Mesodermal cell (in vitro differentiated cells): ENCODE data around the gene ACTN4.

ENCODE experiments used
- H3K27ac ChIP-seq: 2 replicates; pipeline ENCODE4 v1.7.0; 2013; ENCODE audit warnings: mild to moderate bottlenecking, low read depth, low read length, moderate library complexity; ENCODE audit not compliant: severe bottlenecking
- H3K36me3 ChIP-seq: 2 replicates; pipeline ENCODE4 v1.7.1; 2013; ENCODE audit warnings: mild to moderate bottlenecking, low read length, moderate library complexity; ENCODE audit not compliant: control insufficient read depth, insufficient read depth
- H3K4me1 ChIP-seq: one replicate; pipeline ENCODE4 v1.7.1; 2013; ENCODE audit warnings: mild to moderate bottlenecking, low read length; ENCODE audit not compliant: insufficient read depth, control insufficient read depth, poor library complexity, severe bottlenecking
- H3K4me3 ChIP-seq: 2 replicates; pipeline ENCODE4 v1.7.0; 2013; ENCODE audit warnings: low read length, control low read depth, mild to moderate bottlenecking; ENCODE audit not compliant: insufficient read depth, poor library complexity, severe bottlenecking; ENCODE audit errors: extremely low read depth
- H3K9me3 ChIP-seq: 2 replicates; pipeline ENCODE4 v1.7.1; 2013; ENCODE audit warnings: mild to moderate bottlenecking, low read length, moderate library complexity; ENCODE audit not compliant: control insufficient read depth
- WGBS, 2 experiments: methylation state at CpG; one replicate each; pipeline ENCODE4 v1.1.5; 2013; ENCODE audit warnings: missing lambda C conversion rate in 2 of 2; ENCODE audit not compliant: insufficient coverage in 2 of 2; 5-methylcytosine and 5-hydroxymethylcytosine counted together

The ACTN4 gene

DNA sequence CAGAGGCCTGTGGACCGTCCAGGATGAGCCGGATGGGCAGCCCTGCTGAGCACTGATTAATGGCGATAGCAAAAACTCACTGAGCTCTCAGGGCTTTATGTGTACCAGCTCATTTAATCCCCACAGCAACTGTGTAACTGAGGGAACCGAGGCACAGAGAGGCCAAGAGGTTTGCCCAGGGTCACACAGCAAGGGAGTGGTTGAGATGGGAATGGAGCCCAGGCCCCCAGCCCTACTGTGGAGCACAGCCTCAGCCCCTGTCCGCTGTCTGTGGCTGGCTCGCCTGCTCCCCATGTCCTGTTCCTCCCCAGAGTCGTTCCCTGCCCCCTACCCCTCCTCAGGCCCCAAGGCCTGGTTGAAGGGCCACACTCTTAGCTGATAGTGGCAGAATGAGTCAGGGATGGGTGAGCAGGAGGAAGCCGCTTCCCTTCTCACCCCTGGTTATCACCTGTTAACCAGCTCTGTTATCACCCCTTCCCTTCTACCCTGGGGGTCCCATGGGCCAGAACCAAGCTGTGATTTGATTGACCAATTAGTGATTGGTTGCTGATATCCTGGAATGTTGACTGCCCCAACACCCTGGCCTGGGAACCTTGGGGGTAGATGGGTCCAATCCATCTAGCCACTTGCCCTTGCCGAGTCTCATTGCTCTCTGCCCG lies 75.6 kb downstream of the ACTN4 start:
- Histone ChIP-seq H3K27ac (peak overlapping the region; percentile 88), H3K36me3 (peaks cover 96% of the 10 kb centered on the region), H3K4me3 (no peak overlapping the region), H3K9me3 (no peaks in the 10 kb centered on the region), H3K4me1 (peaks cover 56% of the 10 kb centered on the region)
- 87 to 94% methylated on average over 5 to 6 of the region's 10 CpGs for WGBS, 2 experiments

- peaks cover 58% of the 10 kb centered on the region for H3K4me1 ChIP-seq
- WGBS, 2 experiments = 88 to 90% methylated on average over 9 of the region's 11 CpGs
- H3K36me3 ChIP-seq = peaks cover 94% of the 10 kb centered on the region
- no peaks in the 10 kb centered on the region for H3K9me3 ChIP-seq
- no peak overlapping the region for H3K27ac ChIP-seq
- no peak overlapping the region for H3K4me3 ChIP-seq
Measured at GRCh38 chr19:38723606-38723965, 76.1 kb downstream of the ACTN4 start.

DNA sequence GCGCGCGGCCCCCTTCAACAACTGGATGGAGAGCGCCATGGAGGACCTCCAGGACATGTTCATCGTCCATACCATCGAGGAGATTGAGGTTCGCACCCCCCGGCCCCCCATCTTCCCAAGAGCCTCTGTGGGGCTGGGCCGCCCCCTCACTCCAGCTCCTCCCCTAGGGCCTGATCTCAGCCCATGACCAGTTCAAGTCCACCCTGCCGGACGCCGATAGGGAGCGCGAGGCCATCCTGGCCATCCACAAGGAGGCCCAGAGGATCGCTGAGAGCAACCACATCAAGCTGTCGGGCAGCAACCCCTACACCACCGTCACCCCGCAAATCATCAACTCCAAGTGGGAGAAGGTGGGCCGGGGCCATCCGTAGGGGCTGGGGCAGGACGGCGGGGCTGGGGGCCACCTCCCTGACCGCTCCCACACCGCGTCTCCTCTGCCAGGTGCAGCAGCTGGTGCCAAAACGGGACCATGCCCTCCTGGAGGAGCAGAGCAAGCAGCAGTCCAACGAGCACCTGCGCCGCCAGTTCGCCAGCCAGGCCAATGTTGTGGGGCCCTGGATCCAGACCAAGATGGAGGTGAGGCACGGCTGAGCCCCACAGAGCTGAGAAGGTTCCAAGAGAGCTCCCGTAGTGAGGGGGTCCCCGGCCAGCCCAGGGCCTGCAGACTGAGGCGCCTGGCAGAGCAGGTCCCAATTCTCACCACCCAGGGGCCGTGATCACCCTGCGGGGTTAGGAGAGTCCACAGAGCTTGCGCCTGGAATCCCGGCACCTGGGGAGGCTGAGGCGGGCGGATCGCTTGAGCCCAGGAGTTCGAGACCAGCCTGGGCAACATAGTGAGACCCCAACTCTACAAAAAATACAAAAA lies 76.8 kb downstream of the ACTN4 start:
- H3K4me3 ChIP-seq = no peak overlapping the region
- 95 to 97% methylated on average over 36 to 38 of the region's 42 CpGs for WGBS, 2 experiments
- H3K36me3 ChIP-seq = peaks cover 94% of the 10 kb centered on the region
- no peaks in the 10 kb centered on the region for H3K9me3 ChIP-seq
- H3K27ac ChIP-seq = no peak overlapping the region
- peaks cover 55% of the 10 kb centered on the region for H3K4me1 ChIP-seq

DNA sequence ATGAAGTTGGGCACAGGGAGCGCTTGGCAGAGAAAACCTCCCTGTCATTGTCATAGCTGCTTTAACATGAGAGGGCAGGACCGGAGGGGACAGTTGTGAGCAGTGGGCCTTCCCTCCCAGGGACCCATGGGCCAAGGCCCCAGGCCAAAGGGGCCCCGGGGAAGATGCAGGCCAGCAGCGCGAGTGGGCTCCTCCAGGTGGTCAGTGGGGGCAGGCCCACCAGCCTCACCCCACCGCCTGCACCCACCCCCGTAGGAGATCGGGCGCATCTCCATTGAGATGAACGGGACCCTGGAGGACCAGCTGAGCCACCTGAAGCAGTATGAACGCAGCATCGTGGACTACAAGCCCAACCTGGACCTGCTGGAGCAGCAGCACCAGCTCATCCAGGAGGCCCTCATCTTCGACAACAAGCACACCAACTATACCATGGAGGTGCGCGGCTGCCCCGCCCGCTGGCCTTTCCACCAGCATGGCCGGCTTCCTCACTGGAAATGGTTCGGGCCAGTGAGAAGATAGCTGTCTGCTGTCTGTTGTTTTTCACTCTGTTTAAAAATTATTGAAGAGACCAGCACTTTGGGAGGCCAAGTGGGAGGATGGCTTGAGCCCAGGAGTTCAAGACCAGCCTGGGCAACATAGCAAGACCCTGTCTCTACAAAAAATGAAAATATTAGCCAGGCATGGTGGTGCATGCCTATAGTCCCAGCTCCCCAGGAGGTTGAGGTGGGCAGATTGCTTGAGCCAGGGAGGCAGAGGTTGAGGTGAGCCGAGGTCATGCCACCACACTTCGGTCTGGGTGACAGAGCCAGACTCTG lies 78.2 kb downstream of the ACTN4 start:
- H3K36me3 ChIP-seq = peaks cover 93% of the 10 kb centered on the region
- no peak overlapping the region for H3K4me3 ChIP-seq
- 95 to 99% methylated on average over 14 to 17 of the region's 21 CpGs for WGBS, 2 experiments

DNA sequence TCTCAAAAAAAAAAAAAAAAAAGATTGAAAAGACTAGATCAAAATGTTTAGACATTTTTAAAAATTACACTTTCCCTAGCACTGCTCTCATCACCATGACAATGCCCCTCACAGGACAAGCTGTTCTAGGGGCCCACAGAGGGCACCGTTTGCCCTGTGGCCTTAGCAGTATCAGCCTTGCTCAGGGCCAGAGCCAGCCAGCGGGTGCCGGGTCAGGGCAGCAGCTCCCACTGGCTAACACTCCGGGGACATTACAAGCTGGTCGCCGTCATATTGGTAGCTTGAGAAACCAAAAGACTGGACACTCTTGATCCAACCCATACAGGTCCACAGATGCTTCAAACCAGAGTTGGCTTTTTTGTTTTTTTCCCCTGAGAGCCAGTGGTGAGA lies 78.8 kb downstream of the ACTN4 start:
- WGBS, 2 experiments = 96% methylated on average over 6 of the region's 6 CpGs
- Histone ChIP-seq H3K4me3 (no peak overlapping the region), H3K36me3 (peaks cover 93% of the 10 kb centered on the region), H3K27ac (peak overlapping the region; percentile 29), H3K9me3 (no peaks in the 10 kb centered on the region), H3K4me1 (peaks cover 50% of the 10 kb centered on the region)

More for the DNA sequence above, 78.2 kb downstream of the ACTN4 start:
- Histone ChIP-seq H3K4me1 (peaks cover 55% of the 10 kb centered on the region), H3K9me3 (no peaks in the 10 kb centered on the region), H3K27ac (peak overlapping the region; percentile 23)

DNA sequence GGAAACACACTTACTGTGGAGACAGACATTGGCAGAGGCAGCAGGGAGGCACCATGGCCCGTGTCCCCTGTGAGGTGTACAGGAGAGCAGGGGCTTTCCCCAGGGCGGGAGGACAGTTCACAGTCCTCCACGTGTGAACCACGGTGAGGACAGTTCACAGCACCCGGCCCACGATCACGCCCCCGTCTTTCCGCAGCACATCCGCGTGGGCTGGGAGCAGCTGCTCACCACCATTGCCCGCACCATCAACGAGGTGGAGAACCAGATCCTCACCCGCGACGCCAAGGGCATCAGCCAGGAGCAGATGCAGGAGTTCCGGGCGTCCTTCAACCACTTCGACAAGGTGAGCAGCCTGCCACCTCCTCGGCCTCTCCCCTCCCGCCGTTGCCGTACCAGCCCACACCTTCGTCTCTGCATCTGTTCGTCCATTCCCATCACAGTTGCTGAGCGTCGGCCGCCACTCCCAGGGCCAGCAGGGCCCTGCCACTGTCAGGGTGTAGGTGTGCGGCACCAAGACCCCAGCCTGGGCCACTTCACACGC lies 79.4 kb downstream of the ACTN4 start:
- 95% methylated on average over 30 of the region's 30 CpGs for WGBS, 2 experiments
- peaks cover 44% of the 10 kb centered on the region for H3K4me1 ChIP-seq
- peaks cover 93% of the 10 kb centered on the region for H3K36me3 ChIP-seq
- peak overlapping the region; percentile 29 for H3K27ac ChIP-seq
- H3K4me3 ChIP-seq = no peak overlapping the region
- no peaks in the 10 kb centered on the region for H3K9me3 ChIP-seq

DNA sequence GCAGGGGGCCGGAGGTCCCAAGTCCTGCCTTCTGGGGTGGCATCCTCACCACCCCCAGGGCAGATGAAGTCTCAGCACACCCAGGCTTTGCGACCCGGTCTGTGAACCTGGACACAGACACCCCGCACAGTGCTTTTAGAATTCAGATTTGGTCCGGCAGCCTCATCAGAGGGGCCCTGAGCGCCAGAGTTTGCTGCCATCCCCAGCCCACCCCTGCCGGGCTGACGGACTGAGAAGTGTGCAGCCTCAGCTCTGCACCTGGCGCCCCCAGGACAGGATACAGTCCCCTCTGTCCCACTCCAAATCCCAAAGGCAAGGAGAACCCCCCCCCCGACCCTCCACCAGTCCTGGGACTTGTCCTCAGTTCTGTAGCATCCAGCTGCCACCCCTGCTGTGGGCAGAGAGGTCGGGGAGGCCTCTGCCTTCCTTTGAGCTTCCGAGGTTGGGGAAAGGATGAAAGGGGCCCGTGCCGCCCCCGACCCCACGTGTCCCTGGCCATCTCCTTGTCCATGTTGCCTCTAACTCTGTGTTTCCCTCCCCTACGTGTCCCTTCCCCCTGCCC lies 79.9 kb downstream of the ACTN4 start:
- no peaks in the 10 kb centered on the region for H3K9me3 ChIP-seq
- H3K36me3 ChIP-seq = peaks cover 93% of the 10 kb centered on the region
- H3K4me3 ChIP-seq = no peak overlapping the region
- no peak overlapping the region for H3K27ac ChIP-seq
- peaks cover 38% of the 10 kb centered on the region for H3K4me1 ChIP-seq
- WGBS, 2 experiments = 89 to 96% methylated on average over 9 to 16 of the region's 17 CpGs

DNA sequence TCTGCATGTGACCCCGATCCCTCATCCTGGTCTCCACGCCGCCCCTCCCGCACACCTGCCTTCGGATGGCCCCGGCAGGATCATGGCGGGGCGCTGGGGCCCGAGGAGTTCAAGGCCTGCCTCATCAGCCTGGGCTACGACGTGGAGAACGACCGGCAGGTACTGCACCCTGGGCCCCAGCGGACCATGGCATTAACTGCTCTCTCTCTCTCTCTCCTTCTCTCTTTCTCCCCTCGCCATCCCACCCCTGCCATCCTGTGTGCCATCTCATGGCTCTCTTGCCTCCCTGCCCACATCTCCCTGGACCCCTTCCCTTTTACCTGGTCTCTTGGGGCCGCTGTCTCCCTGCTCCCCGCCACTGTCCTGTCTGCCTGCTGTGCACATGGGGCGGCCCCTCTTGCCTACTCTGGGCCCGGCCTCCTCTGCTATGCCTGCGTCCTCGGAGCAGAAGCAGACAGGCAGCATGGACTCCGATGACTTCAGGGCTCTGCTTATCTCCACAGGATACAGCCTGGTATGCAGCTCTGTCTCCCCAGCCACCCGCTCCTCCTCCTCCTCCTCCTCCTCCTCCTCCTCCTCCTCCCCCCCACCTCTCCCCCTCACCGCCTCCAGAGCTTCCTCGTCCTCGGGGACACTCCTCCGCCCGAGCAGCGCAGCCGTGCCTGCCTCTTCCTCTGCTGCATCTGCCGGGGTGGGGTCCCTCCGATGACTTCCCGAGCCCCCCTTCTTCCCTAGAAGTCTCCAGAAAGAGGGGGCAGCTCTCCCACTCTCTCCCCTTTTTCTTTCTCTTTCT lies 80.6 kb downstream of the ACTN4 start:
- H3K27ac ChIP-seq = peak overlapping the region; percentile 10
- 88 to 92% methylated on average over 19 to 26 of the region's 33 CpGs for WGBS, 2 experiments
- no peaks in the 10 kb centered on the region for H3K9me3 ChIP-seq
- peaks cover 87% of the 10 kb centered on the region for H3K36me3 ChIP-seq
- H3K4me3 ChIP-seq = no peak overlapping the region
- H3K4me1 ChIP-seq = peaks cover 32% of the 10 kb centered on the region

GRCh38 chr19:38728752-38729541 lies 81.5 kb downstream of the ACTN4 start:
- 91 to 95% methylated on average over 21 to 36 of the region's 37 CpGs for WGBS, 2 experiments
- no peaks in the 10 kb centered on the region for H3K9me3 ChIP-seq
- no peak overlapping the region for H3K4me3 ChIP-seq
- H3K36me3 ChIP-seq = peaks cover 78% of the 10 kb centered on the region
- peaks cover 28% of the 10 kb centered on the region for H3K4me1 ChIP-seq
- peak overlapping the region; percentile 10 for H3K27ac ChIP-seq
